ENCODE measurements around the gene ACBD3. TPM values are rescaled to one million over a fixed set of nuclear protein-coding genes. Genes with fewer than 3 reads are reported as not detected.
"Not testable (repeated sequence)": the region's sequence is repeated elsewhere in the genome, so short reads cannot be mapped to it uniquely, and the experiment has no call there.

Gene ACBD3
- total RNA-seq, 6 donors from 2014 or later: 39.8 to 71.4 (median 40.8) TPM

DNA sequence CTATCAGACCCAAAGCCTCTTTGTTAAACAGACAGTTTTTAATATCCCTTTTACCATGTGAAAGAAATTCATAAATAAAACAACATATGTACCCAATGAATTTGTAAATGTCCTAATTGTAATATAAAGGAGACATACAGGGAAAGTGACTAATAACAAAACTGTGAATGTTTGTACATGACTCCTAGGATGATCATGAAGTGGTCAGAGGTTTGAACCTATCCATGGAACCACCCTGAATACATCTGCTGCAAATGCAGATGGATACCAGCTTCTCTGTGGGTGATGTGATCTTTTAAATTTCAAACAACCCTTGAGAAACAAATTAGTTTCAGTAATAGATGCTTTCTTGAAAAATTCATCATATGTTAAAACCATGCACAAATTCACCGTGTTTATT, 16.7 kb upstream of the ACBD3 start:
- DNase-seq: no peak
- Histone ChIP-seq H3K4me3 (no peak overlapping the region), H3K4me1 (no peaks in the 10 kb centered on the region), H3K9me3 (no peaks in the 10 kb centered on the region), H3K36me3 (no peaks in the 10 kb centered on the region), H3K27me3 (no peaks in the 10 kb centered on the region), H3K27ac (no peak overlapping the region)
- no peak for TF ChIP-seq CTCF (IDR thresholded peaks at IDR 0.05)
- 88% methylated on average over 1 of the region's 1 CpG for WGBS, 2 donors
- ATAC-seq (ENCODE audit: low FRiP score in 2 of 2): no peak

DNA sequence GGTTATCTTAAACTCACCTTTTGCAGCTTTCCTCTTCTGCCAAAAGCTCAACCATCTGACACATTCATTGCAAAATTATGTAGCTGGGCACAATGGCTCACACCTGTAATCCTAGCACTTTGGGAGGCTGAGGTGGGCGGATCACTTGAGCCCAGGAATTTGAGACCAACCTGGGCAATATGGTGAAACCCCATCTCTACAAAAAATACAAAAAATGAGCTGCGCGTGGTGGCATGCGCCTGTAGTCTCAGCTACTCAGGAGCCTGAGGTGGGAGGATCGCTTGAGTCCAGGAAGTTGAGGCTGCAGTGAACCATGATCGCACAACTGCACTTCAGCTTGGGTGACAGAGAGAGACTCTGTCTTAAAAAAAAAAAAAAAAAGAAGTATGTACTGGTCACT, 16.1 kb upstream of the ACBD3 start:
- not testable (repeated sequence) for H3K27ac ChIP-seq; ATAC-seq (ENCODE audit: low FRiP score in 2 of 2); H3K9me3 ChIP-seq; H3K4me1 ChIP-seq; H3K27me3 ChIP-seq; H3K36me3 ChIP-seq; DNase-seq; H3K4me3 ChIP-seq
- 88 to 90% methylated on average over 6 of the region's 6 CpGs for WGBS, 2 donors

GRCh38 chr1:226202246-226202645, 15.7 kb upstream of the ACBD3 start:
- H3K36me3 ChIP-seq: no peaks in the 10 kb centered on the region
- ATAC-seq (ENCODE audit: low FRiP score in 2 of 2): no peak
- 88 to 94% methylated on average over 3 of the region's 3 CpGs for WGBS, 2 donors
- H3K27me3 ChIP-seq: no peaks in the 10 kb centered on the region
- H3K27ac ChIP-seq: no peak overlapping the region
- no peaks in the 10 kb centered on the region for H3K9me3 ChIP-seq
- H3K4me3 ChIP-seq: no peak overlapping the region
- no peaks in the 10 kb centered on the region for H3K4me1 ChIP-seq
- no peak for DNase-seq
- TF ChIP-seq POLR2A (IDR thresholded peaks at IDR 0.05): no peak
- TF ChIP-seq POLR2AphosphoS5 (IDR thresholded peaks at IDR 0.05): no peak
- no peak for TF ChIP-seq CTCF (IDR thresholded peaks at IDR 0.05)
- TF ChIP-seq EP300 (IDR thresholded peaks at IDR 0.05): no peak

- no peak overlapping the region for H3K4me3 ChIP-seq
- DNase-seq: peak in 1 of 2 donors; percentile 25
- TF ChIP-seq POLR2A (IDR thresholded peaks at IDR 0.05): no peak
- TF ChIP-seq CTCF (IDR thresholded peaks at IDR 0.05): peak in 2 of 6 experiments; percentile 12 to 15
- TF ChIP-seq POLR2AphosphoS5 (IDR thresholded peaks at IDR 0.05): no peak
- TF ChIP-seq EP300 (IDR thresholded peaks at IDR 0.05): no peak
- 61 to 65% methylated on average over 5 of the region's 5 CpGs for WGBS, 2 donors
- H3K36me3 ChIP-seq: no peaks in the 10 kb centered on the region
- H3K4me1 ChIP-seq: no peaks in the 10 kb centered on the region
- H3K9me3 ChIP-seq: no peaks in the 10 kb centered on the region
- ATAC-seq (ENCODE audit: low FRiP score in 2 of 2): no peak
- H3K27ac ChIP-seq: no peak overlapping the region
- H3K27me3 ChIP-seq: no peaks in the 10 kb centered on the region
Measured at GRCh38 chr1:226201029-226201593, 14.6 kb upstream of the ACBD3 start.

GRCh38 chr1:226199971-226200370, 13.4 kb upstream of the ACBD3 start:
- H3K27ac ChIP-seq: no peak overlapping the region
- H3K27me3 ChIP-seq: no peaks in the 10 kb centered on the region
- H3K4me1 ChIP-seq: no peaks in the 10 kb centered on the region
- 57 to 67% methylated on average over 2 of the region's 2 CpGs for WGBS, 2 donors
- ATAC-seq (ENCODE audit: low FRiP score in 2 of 2): no peak
- no peaks in the 10 kb centered on the region for H3K9me3 ChIP-seq
- H3K4me3 ChIP-seq: no peak overlapping the region
- no peak for DNase-seq
- no peaks in the 10 kb centered on the region for H3K36me3 ChIP-seq
- TF ChIP-seq EP300 (IDR thresholded peaks at IDR 0.05): no peak

DNA sequence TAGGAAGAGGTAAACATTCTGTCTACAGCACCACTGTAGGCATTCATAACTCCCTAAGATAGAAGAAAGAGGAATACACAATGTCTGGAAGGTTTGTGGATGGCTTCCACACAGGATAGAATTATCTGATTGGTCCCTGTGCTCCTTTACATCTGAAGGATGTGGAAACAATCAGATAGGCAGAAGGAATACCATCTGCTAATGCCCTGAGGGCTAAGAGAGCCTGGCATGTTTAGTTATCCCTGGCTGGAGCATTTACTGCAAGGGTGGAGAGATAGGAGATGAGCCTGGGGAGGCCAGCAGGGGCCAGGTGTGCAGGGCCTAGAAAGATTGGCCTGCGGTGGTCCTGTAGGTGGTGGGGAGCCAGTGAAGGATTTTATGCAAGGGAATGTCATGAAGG, 8.6 kb upstream of the ACBD3 start:
- no peaks in the 10 kb centered on the region for H3K27me3 ChIP-seq
- no peak overlapping the region for H3K4me3 ChIP-seq
- no peaks in the 10 kb centered on the region for H3K36me3 ChIP-seq
- no peak for DNase-seq
- no peak for ATAC-seq (ENCODE audit: low FRiP score in 2 of 2)
- no peaks in the 10 kb centered on the region for H3K9me3 ChIP-seq
- 87% methylated on average over 1 of the region's 1 CpG for WGBS, 2 donors
- H3K4me1 ChIP-seq: no peaks in the 10 kb centered on the region
- TF ChIP-seq POLR2A (IDR thresholded peaks at IDR 0.05) (no peak), EP300 (IDR thresholded peaks at IDR 0.05) (no peak), POLR2AphosphoS5 (IDR thresholded peaks at IDR 0.05) (no peak), CTCF (IDR thresholded peaks at IDR 0.05) (no peak)
- H3K27ac ChIP-seq: no peak overlapping the region

Measured in upper lobe of left lung (tissue), 6 donors.